ENCODE results near the gene FBXL7.

DNA sequence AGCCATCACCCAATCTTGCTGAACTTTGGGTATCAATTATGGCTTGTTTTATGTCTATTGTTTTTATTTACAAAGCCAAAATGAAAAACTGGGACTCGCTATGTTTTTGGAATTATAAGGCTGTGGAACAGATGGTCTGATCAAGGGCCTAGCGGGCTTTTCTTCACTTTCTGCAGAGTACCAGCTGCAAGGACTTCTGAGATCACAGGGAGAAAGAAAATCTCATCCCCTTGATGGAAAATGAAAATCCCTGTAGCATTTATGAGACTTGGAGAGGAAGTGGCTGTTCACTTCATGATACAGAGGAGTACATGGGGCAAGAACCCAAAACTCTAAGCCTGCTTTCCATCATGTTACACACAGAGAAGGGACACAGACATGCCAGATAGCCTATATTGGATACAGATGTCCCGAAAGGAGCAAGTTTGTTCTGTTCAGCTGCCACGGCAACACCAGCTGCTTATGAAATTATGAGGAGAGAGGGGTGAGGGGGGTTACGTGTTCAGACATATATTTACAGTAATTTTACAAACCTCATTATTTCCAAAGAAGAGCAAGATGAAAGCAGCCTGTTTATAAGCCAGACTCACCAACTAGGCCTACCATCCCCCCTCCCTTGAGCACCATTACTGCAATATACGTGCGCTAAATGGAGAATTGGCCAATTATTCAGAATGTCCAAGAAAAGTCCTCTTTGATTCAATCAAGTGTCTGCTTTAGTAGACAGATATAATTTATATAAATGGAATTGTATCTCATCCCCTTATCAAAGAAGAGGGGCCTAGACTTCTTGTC is 459.6 kb downstream of the FBXL7 start:
- TF ChIP-seq CTCF (IDR thresholded peaks at IDR 0.05; ENCODE audit: low read depth, low read length, poor library complexity, severe bottlenecking) (no peak), EZH2phosphoT487 (IDR thresholded peaks at IDR 0.05; ENCODE audit: borderline replicate concordance, low read length) (no peak)
